ENCODE results near the gene CALN1.

- TF ChIP-seq CTCF (IDR thresholded peaks at IDR 0.05) (no peak), POLR2AphosphoS5 (IDR thresholded peaks at IDR 0.05) (no peak), POLR2A (IDR thresholded peaks at IDR 0.05) (no peak)
Measured at GRCh38 chr7:71785216-71785615, 626.9 kb downstream of the CALN1 start.

Data from prostate gland (tissue), 2 donors.